HepG2 (cell line): ENCODE measurements around the gene DHRS11. TPM values are rescaled to one million over a fixed set of nuclear protein-coding genes. Genes with fewer than 3 reads are reported as not detected.

Experiments used
- ATAC-seq: fragments of 200-7000 bp; cut with Tn5 transposase; 3 replicates; pipeline ENCODE4 v1.9.1; 2020; ENCODE audit warnings: mild to moderate bottlenecking, moderate library complexity
- BruUV-seq: library from RNA; stranded (reverse); fragments of 400-500 nt; replicated peaks from 2 replicates; lab custom pipeline; 2021; lab: Mats Ljungman, UMichigan
- CTCF ChIA-PET: fragments of 300-600 bp; formaldehyde crosslinking; extraction: SDS; loops from one replicate; lab custom pipeline; 2021; ENCODE audit warnings: low total read pairs, inconsistent platforms, low intra/inter-chr PET ratio; lab: Yijun Ruan, JAX
- POLR2A ChIA-PET: fragments of 350-600 bp; sonication (Branson Sonifier 250); formaldehyde crosslinking; loops from one replicate; lab custom pipeline; 2020; ENCODE audit warnings: antibody characterized with exemption, inconsistent platforms; lab: Yijun Ruan, JAX
- DNase-seq: peaks from one replicate; pipeline ENCODE4 v3.0.0-alpha.2; 2015; ENCODE audit warnings: low spot score
- FAIRE-seq: peaks from 3 replicates; lab custom pipeline; 2011; peaks lifted over from hg19 to GRCh38; lab: Jason Lieb, UNC
- H2AFZ ChIP-seq: one replicate; pipeline ENCODE4 v1.6.1; 2011; ENCODE audit warnings: low read length, inconsistent platforms
- H3K27ac ChIP-seq: fragments of 300-600 bp; 3 replicates; pipeline ENCODE4 v1.8.0; 2011; ENCODE audit warnings: mixed run types, mild to moderate bottlenecking, mixed read lengths, low read length, inconsistent platforms; ENCODE audit not compliant: insufficient read depth; ENCODE audit errors: extremely low read length
- H3K27me3 ChIP-seq, 2 experiments: fragments of 200-600 bp in 1 of 2; 2 replicates in 1 of 2; 3 replicates in 1 of 2; pipeline versions ENCODE4 v1.6.0 to v1.8.0; 2011; ENCODE audit warnings: low read length in 2 of 2, mild to moderate bottlenecking in 2 of 2, moderate library complexity in 2 of 2, inconsistent platforms in 1 of 2; ENCODE audit not compliant: insufficient read depth in 2 of 2, control insufficient read depth in 1 of 2
- H3K36me3 ChIP-seq, 2 experiments: fragments of 200-600 bp in 1 of 2; replicated peaks in 1 of 2; 2 replicates in 1 of 2; 3 replicates in 1 of 2; pipeline versions ENCODE4 v1.5.1 to v1.8.0; 2011; ENCODE audit warnings: low read length in 2 of 2, inconsistent platforms in 1 of 2; ENCODE audit not compliant: insufficient read depth in 2 of 2, control insufficient read depth in 1 of 2
- H3K4me1 ChIP-seq: 2 replicates; pipeline ENCODE4 v1.5.1; 2012; ENCODE audit warnings: low read length, inconsistent platforms; ENCODE audit not compliant: insufficient read depth
- H3K4me2 ChIP-seq: 2 replicates; pipeline ENCODE4 v1.6.0; 2011; ENCODE audit warnings: low read depth, low read length, inconsistent platforms
- H3K4me3 ChIP-seq, 3 experiments: fragments of 200-600 bp in 1 of 3; sonication (generic), shearing (Covaris generic) in 1 of 3; replicated peaks in 1 of 3; 2 replicates each; pipeline ENCODE4 v1.5.1; 2011 to 2016; ENCODE audit warnings: low read length in 3 of 3, inconsistent platforms in 2 of 3, low read depth in 2 of 3, mild to moderate bottlenecking in 2 of 3, control low read depth in 1 of 3, mixed read lengths in 1 of 3; ENCODE audit not compliant: insufficient read depth in 1 of 3
- H3K79me2 ChIP-seq: one replicate; pipeline ENCODE4 v1.6.1; 2011; ENCODE audit warnings: low read length, inconsistent platforms; ENCODE audit not compliant: insufficient read depth
- H3K9ac ChIP-seq: 2 replicates; pipeline ENCODE4 v1.6.0; 2011; ENCODE audit warnings: mild to moderate bottlenecking, low read depth, low read length, inconsistent platforms; ENCODE audit not compliant: insufficient read depth
- H3K9me3 ChIP-seq: 2 replicates; pipeline ENCODE4 v1.5.1; 2012; ENCODE audit warnings: mild to moderate bottlenecking, low read length
- H4K20me1 ChIP-seq: 2 replicates; pipeline ENCODE4 v1.6.0; 2011; ENCODE audit warnings: inconsistent platforms, mild to moderate bottlenecking, low read length, moderate library complexity; ENCODE audit not compliant: insufficient read depth
- AKNA ChIP-seq: sonication (generic); formaldehyde crosslinking; IDR thresholded peaks from 2 replicates; pipeline ENCODE4 v1.4.0; 2020; ENCODE audit warnings: missing genetic modification reagents, borderline replicate concordance
- DBP ChIP-seq: sonication (generic); formaldehyde crosslinking; IDR thresholded peaks from 2 replicates; pipeline ENCODE4 v1.4.0; 2020; ENCODE audit warnings: missing genetic modification reagents; ENCODE audit errors: not compliant biosample characterization
- EZH2 ChIP-seq: conservative IDR thresholded peaks from 2 replicates; pipeline ENCODE4 v1.6.1; 2012; ENCODE audit warnings: mild to moderate bottlenecking, low read depth, low read length, moderate library complexity
- MAFF ChIP-seq: IDR thresholded peaks from 2 replicates; pipeline ENCODE4 v1.6.1; 2011; ENCODE audit warnings: low read depth, low read length, improper control_type of control experiment
- WGBS: methylation state at CpG from one replicate; pipeline ENCODE4 v1.1.6; 2017; ENCODE audit warnings: low lambda C conversion rate; 5-methylcytosine and 5-hydroxymethylcytosine counted together
- in situ Hi-C: cut with HindIII; loops from 2 replicates; pipeline ENCODE4 v1.10.0; 2017; ENCODE audit warnings: low pct_unique_long_range_greater_than_20kb; ENCODE audit not compliant: extremely low pct_ligation_motif_present
- intact Hi-C: fragments of 100-400 bp; cut with micrococcal nuclease; formaldehyde crosslinking; loops from one replicate; pipeline ENCODE4 v1.10.0; 2022; ENCODE audit not compliant: unreplicated experiment
- polyA plus RNA-seq, 8 experiments: library from polyadenylated mRNA; depleted of rRNA in 3 of 8; stranded (reverse) in 7 of 8; unstranded in 1 of 8; fragments of >200 nt; fragmentation: Illumina TruSeq in 4 of 8; extraction: Trizol in 4 of 8; gene quantifications; 2 replicates each; pipeline versions ENCODE4 v1.2.1 to v1.2.3, GENCODE V29; 2011 to 2016; ENCODE audit warnings: low read depth in 4 of 8, missing spikeins in 1 of 8, mixed read lengths in 1 of 8; ENCODE audit not compliant: insufficient read depth in 1 of 8
- total RNA-seq, 5 experiments: library from RNA; depleted of rRNA; stranded (reverse); fragments of >200 nt; fragmentation: Illumina TruSeq; extraction: Trizol; gene quantifications; 2 replicates each; pipeline ENCODE4 v1.2.3, GENCODE V29; 2016; ENCODE audit warnings: low read depth in 1 of 5

The DHRS11 gene
- total and polyA plus RNA-seq, 2 of the 13 experiments (the other 11 are each of a cell fraction or from before 2014, with no cell fraction given) = 28.4 to 41.9 TPM

- no peak for TF ChIP-seq AKNA (CRISPR knock-in tag)
- no peak for TF ChIP-seq DBP
Measured at GRCh38 chr17:36640836-36641235, 49.2 kb downstream of the DHRS11 start (continued).

- no peak overlapping the region for H3K9ac ChIP-seq
- BruUV-seq = no TSS peak
- ATAC-seq (peak; percentile 50), DNase-seq (no peak), FAIRE-seq (no peak)
- in situ Hi-C loops = no loop called here
- peaks cover 4% of the 10 kb centered on the region; the same call in 1 of the 2 replicates for H4K20me1 ChIP-seq
- peak overlapping the region; percentile 42; the same call in 1 of the 2 replicates for H3K4me2 ChIP-seq
- POLR2A ChIA-PET = no interaction called here
- no peaks in the 10 kb centered on the region for H3K4me1 ChIP-seq
- peaks cover 16 to 78% of the 10 kb centered on the region in 2 experiments for H3K27me3 ChIP-seq
- CTCF ChIA-PET = no interaction called here
- no peak overlapping the region for H3K27ac ChIP-seq
- no peak overlapping the region for H2AFZ ChIP-seq
- peak overlapping the region in 1 of 3 experiments; percentile 29; a peak in 1 of 6 replicates for H3K4me3 ChIP-seq
- H3K9me3 ChIP-seq = no peaks in the 10 kb centered on the region
- no peak for TF ChIP-seq MAFF
- peak; percentile 95 for TF ChIP-seq EZH2
- H3K79me2 ChIP-seq = no peaks in the 10 kb centered on the region
- intact Hi-C loops = no loop called here
- H3K36me3 ChIP-seq = no peaks in the 10 kb centered on the region
- 17% methylated on average over 16 of the region's 43 CpGs for WGBS
Measured at GRCh38 chr17:36641331-36641876, 49.7 kb downstream of the DHRS11 start.
